NCI-H446 (cell line): ENCODE results near the gene TAX1BP1.

Experiments used
- DNase-seq, 2 experiments: peaks; one replicate each; lab custom pipeline; 2025; lab: John Stamatoyannopoulos, UW

The TAX1BP1 gene

DNA sequence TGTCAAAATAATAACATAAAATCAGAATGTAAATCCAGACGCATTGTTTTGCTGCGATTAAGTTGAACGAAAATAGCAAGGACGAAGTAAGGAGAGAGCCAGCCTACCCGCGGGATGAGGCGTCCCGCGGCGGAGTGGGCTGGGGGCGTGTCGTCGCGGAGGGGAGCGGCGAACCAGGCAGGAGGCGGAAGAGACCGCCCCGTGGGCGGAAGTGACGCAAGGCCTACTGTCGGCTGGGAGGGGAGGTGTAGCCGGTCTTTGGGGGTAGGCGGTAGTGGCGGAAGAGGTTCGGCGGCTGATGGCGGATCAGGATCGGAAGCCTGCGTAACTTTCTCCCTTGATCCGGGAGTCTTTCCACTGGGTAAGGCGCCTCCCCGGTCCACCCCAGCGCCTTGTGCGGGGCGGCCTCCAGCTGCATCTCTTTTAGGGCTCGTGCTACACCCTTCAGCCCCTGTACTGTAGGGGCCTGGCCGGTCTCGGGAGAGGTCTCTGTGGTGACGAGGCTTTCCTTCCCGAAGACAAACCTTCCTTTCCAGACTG is at the start of gene TAX1BP1:
Gene TAX1BP1 (plus strand): TSS at position 254 of the 540 bp plus-strand sequence. CDS start 8,363 bp downstream, outside the sequence.
- peak; percentile 69 to 92 for DNase-seq

GRCh38 chr7:27690649-27691048 is 49.3 kb upstream of the TAX1BP1 start:
- DNase-seq: no peak

DNA sequence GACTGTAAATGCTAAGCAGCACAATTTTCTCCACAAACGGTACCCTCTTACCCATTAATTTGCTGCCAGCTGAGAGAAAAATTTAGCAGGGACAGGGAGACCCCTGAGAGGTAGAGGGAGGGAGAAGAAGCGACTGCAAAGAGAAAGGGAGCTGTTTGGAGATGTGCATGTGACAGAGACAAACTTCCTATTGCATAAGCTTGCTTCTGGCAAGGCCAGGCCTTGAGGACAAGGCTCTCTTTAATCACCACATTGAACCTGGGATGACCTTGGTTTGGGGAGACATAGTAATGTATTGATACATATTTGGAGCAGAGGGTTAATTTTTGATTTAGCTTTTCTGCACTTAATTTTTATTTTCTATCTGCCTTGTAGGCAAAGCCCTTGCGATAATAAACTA is 46.2 kb upstream of the TAX1BP1 start:
- DNase-seq: no peak

DNA sequence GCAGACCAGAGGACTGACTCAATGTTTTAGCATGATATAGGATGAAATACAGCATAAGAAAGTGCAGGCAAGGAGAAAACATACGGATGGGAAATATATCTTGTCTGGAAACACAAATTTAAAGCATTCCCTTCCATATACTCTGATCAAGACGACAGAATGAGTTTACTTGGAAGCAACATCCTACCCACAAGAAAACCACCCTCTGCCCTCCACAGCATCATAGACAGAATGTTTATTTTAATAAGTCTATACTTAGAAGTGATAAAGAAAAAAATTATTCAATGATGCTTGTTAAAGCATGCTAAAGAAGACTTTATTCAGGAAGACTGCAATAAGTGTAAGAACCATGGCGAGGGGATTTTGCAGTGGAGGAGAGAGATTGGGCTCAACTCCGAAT is 44.9 kb upstream of the TAX1BP1 start:
- no peak for DNase-seq

DNA sequence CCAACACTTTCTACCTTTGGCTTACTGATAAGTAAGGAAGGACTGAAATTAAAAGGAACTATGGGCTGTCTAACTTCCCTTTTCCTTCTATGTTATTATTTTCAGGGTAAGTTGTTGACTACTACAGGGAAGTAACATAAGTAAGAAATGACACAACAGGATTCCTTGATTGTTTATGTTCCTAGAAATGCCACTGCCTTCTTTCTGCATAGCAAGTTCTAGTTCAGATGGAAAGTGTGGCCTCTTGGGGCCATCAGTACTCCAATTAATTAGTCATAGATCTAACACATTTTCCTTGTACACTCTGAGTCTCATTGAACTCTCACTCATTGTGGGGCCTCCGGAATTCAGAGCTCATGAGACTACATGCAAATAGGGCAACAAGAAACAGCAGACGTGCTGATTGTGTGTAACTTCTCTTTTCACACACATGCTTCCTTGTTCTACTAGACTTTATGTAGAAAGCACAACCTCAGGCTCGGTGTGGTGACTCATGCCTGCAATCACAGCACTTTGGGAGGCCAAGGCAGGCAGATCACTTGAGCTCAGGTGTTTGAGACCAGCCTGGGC is 42.0 kb upstream of the TAX1BP1 start:
- no peak for DNase-seq

- DNase-seq: no peak
Measured at GRCh38 chr7:27699751-27700150, 40.2 kb upstream of the TAX1BP1 start.

GRCh38 chr7:27700501-27700900 is 39.5 kb upstream of the TAX1BP1 start:
- no peak for DNase-seq

DNA sequence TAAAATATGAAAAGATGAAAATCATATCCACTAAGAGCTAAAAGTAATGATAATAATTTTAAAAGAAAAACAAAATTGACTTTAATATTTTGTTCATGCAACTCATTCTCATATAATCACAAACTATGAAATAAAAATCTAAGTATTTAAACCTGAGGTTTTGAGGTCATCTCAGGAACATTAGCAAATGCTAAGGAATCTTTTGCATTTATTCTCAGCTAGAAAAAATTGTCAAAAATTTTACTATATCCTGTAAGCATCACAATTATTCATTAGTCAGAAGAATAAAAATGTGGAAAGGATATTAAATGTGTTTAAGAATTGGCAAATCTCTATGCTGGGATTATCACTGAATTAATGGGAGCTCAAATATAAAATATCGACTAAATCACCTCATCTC is 36.8 kb upstream of the TAX1BP1 start:
- DNase-seq: no peak

GRCh38 chr7:27704422-27705199 is 35.4 kb upstream of the TAX1BP1 start:
- DNase-seq: no peak

DNA sequence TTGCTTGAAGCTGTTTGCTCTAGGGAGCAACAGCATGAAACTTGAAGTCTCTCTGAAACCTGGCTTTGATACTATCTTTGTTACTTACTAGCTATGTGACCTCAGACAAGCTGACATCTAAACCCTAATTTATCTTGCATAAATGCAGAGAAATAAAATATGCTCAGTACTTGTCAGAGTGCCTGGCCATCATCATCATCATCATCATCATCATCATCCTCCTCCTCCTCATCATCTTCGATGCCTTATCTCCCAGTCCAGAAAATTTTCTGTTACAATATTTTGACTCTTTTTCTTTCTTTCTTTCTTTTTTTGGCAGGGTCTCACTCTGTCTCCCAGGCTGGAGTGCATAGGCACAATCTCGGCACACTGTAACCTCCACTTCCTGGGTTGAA is 34.8 kb upstream of the TAX1BP1 start:
- no peak for DNase-seq

DNA sequence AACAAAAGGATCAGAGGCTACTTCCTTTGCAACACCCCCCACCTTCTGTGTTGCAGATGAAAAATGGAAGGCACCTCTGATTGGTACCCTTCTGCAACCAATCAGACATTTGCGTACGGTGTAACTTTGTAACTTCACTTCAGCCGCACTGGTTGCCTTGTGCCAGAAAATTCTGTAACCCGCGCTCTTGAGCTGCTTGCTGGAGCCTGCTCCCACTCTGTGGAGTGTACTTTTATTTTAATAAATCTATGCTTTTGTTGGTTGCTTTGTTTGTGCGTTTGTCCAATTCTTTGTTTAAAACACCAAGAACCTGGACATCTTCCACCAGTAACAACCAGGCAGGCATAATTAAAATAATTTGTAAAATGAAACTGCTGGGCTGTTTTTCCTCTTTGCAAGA is 31.5 kb upstream of the TAX1BP1 start:
- no peak for DNase-seq

DNA sequence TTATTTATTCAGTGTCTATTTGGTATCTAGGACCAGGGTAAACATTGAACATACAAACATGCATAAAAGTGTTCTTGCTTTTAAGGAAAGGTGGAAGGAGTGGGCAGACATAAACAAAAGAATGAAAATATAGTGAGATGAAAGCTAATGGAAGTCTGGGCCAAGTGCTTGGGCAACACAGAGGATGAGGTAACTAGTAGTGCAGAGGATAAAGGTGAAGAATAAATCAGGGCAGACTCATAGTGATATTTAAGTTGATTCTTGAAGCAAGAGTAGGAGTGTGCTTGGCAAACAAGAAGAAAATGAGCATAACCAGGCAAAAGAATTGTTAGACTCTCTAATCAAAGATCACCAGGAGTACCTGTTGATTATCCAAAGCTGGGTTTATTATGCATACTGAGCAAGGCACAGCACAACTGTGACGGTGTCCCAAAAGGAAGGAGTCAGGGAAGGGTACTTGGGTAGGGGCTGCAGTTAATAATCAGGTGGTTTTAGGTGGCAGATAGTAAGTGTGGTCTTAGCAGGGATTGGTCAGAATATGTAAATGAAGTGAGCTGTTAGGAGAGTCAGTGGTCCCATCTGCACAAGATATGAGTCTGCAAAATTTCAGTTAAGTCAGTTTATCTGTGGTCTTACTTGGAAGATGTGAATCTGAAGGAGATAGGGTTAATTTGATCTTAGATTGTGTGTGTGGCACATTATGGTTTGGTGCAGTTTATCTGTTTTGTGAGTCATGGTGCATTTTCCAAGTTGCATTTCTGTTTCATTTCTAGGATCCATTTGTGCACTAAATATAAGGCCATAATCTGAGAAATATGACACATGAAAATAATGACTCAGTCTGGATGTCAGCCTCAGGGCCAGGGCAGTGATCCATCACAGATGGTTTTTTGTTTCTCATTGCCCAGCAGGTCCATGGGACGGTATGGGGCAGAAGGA is 30.6 kb upstream of the TAX1BP1 start:
- no peak for DNase-seq

GRCh38 chr7:27712217-27712616 is 27.7 kb upstream of the TAX1BP1 start:
- DNase-seq: no peak

DNA sequence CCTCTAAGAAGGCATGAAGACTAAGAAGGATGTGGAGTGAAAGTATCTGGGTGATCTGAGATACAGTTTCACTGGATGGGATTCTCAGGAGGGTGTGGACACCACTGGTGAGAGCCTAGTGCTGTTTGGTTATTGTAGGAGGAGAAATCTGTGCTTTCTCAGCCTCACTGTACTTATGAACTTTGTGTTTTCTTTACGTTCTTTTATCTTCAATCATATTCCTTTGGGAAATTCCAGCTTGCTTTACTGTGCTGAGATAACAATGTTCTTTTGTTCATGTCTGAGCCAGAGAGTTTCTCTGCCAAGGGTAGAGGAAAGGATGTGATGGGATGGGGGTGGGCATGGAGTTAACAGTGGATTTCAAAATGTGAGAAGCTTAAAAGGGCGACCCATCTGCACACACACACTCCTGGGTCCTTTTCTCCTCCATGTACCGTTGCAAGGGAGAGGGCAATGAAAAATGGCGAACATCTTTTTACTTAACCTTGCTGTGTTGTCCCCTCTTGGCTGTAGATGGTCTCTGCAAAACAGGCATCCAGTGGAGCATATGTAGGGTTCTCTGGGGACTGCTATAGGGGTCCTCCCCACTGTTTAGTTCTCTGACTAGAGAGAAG is 25.0 kb upstream of the TAX1BP1 start:
- no peak for DNase-seq

- peak; percentile 30 to 74 for DNase-seq
Measured at GRCh38 chr7:27723085-27723484, 16.9 kb upstream of the TAX1BP1 start.

DNA sequence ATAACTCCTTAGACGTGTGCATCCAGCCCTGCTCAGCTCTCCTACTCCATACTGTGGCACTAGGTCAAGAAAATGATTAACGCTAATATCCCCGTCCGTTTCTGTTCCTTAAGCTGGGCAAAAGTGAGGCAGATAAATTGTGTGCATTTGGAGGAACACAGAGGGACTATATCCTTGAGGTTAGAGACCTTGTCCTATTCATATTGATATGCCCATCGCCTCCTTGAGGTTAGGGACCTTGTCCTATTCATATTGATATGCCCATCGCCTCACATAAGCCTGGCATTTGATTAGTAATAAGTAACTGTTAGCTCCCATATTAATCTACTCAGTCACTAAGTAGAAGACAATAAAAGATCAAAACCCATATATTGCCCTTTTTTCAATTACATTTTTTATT is 12.9 kb upstream of the TAX1BP1 start:
- DNase-seq: no peak

DNA sequence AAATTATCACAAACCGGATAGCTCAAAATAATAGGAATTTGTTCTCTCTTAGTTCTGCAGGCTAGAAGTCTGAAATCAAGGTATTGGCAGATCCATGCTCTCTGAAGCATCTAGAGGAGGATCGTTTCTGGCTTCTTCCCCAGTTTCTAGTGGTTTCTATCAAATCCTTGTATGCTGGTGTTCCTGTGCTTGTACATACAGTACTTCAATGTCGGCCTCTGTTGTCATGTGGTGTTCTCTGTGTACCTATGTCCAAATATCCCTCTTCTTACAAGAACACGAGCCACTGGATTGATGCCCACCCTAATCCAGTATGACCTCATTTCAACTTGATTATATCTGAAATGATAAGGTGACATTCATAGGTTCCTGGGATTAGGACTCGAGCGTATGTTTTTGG is 9.8 kb upstream of the TAX1BP1 start:
- no peak for DNase-seq

- no peak for DNase-seq
Measured at GRCh38 chr7:27734583-27734982, 5.4 kb upstream of the TAX1BP1 start.

GRCh38 chr7:27735165-27735564 is 4.8 kb upstream of the TAX1BP1 start:
- DNase-seq: no peak

DNA sequence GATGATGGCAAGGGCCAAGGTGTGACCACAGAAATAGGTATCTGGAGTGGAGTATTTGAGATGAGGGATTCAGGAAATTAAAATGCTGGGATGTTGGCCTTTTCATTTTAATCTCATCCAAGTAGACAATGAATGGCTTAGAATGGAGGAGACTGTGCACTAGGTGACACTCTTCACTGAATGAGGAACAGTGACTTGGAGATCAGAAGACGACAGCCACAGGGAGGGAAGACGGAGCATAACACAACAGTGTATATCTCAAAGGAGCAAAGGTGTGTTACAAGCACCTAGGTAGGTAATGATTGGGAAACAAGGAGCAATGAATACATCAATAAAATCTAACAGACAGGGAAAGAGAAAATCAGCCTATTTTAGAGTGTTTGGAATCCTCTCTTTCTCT is 4.1 kb upstream of the TAX1BP1 start:
- DNase-seq: no peak

- DNase-seq: no peak
Measured at GRCh38 chr7:27737178-27737577, 2.8 kb upstream of the TAX1BP1 start.

- no peak for DNase-seq
Measured at GRCh38 chr7:27737616-27738015, 2.3 kb upstream of the TAX1BP1 start.
